GM12878 (cell line): ENCODE measurements around the gene ZNF577. TPM values are rescaled to one million over a fixed set of nuclear protein-coding genes. Genes with fewer than 3 reads are reported as not detected.

ENCODE experiments used
- ZNF687 ChIP-seq: fragments of 450-650 bp; IDR thresholded peaks from 2 replicates; pipeline ENCODE4 v1.6.1; 2017; ENCODE audit warnings: mild to moderate bottlenecking, moderate library complexity
- polyA plus RNA-seq, 11 experiments: library from polyadenylated mRNA; depleted of rRNA in 4 of 11; unstranded in 6 of 11; stranded (reverse) in 5 of 11; fragments of >200 nt; fragmentation: Nextera tagmentation in 4 of 11; fragmentation: Illumina TruSeq in 1 of 11; extraction: Ambion mirVana in 4 of 11; extraction: Trizol in 1 of 11; gene quantifications; 1 replicate in 1 of 11; 2 replicates in 10 of 11; pipeline versions ENCODE4 v1.2.1 to v1.2.3, GENCODE V29; 2011 to 2016; ENCODE audit warnings: inconsistent platforms in 2 of 11, missing spikeins in 2 of 11, low read depth in 1 of 11
- total RNA-seq, 4 experiments: library from RNA; depleted of rRNA in 3 of 4; stranded (reverse); fragments of >200 nt in 3 of 4; fragmentation: Illumina TruSeq in 1 of 4; extraction: Trizol in 1 of 4; gene quantifications; 2 replicates each; pipeline versions ENCODE4 v1.2.1 to v1.2.3, GENCODE V29; 2013 to 2021

ZNF577 gene
- total and polyA plus RNA-seq, 10 of the 15 experiments (the other 5 are each of a cell fraction or from before 2014, with no cell fraction given), result 1.0 to 6.1 (median 4.5) TPM

DNA sequence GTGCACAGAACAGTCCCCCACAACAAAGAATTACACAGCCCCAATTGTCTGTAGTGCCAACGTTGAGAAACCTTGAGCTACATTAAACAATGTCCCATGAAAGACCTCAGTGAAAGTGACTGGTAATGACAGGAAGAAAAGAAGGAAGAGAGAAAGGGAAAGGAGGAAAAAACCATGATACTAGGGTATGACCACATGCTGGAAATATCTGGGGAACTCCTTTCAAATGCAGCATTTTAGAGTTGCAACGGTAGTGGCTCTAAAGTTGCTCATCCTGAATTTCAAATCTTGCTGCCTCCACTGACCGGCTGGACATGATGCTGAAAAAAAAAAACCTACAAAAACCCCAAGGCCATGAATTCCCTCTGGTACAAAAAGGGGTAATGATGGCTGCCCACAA is 66.3 kb downstream of the ZNF577 start (continued):
- TF ChIP-seq ZNF687, result no peak

Other genes starting within 250 kb of the ZNF577 start
Only the 7 nearest of the 13 such genes appear.
- not detected in 2 replicates for gene FPR1, start 136.1 kb downstream of the ZNF577 start, total RNA-seq (2014; rRNA removed)
- not detected in 2 replicates for gene FPR1, start 136.1 kb downstream of the ZNF577 start, total RNA-seq (2014; rRNA removed; fragmentation: Illumina TruSeq; extraction: Trizol)
- gene FPR1, start 136.1 kb downstream of the ZNF577 start, total RNA-seq (2021), result not detected in 2 replicates
- gene FPR1, start 136.1 kb downstream of the ZNF577 start, polyA plus RNA-seq (2011; rRNA removed), result not detected in 2 replicates
- not detected in 2 replicates for gene FPR1, start 136.1 kb downstream of the ZNF577 start, polyA plus RNA-seq (2014; fragmentation: Illumina TruSeq; extraction: Trizol)
- gene FPR1, start 136.1 kb downstream of the ZNF577 start, polyA plus RNA-seq (2014; fragmentation: Nextera tagmentation; extraction: Ambion mirVana), result not detected
- gene FPR1, start 136.1 kb downstream of the ZNF577 start, polyA plus RNA-seq (2014; rRNA removed), result not detected in 2 replicates
- gene FPR1, start 136.1 kb downstream of the ZNF577 start, polyA plus RNA-seq (2016; fragmentation: Nextera tagmentation; extraction: Ambion mirVana), result not detected
- gene FPR2, start 126.8 kb downstream of the ZNF577 start, total RNA-seq (2014; rRNA removed), result not detected in 2 replicates
- not detected in 2 replicates for gene FPR2, start 126.8 kb downstream of the ZNF577 start, total RNA-seq (2014; rRNA removed; fragmentation: Illumina TruSeq; extraction: Trizol)
- not detected in 2 replicates for gene FPR2, start 126.8 kb downstream of the ZNF577 start, total RNA-seq (2021)
- gene FPR2, start 126.8 kb downstream of the ZNF577 start, polyA plus RNA-seq (2011; rRNA removed), result not detected in 2 replicates
- not detected in 2 replicates for gene FPR2, start 126.8 kb downstream of the ZNF577 start, polyA plus RNA-seq (2014; fragmentation: Illumina TruSeq; extraction: Trizol)
- gene FPR2, start 126.8 kb downstream of the ZNF577 start, polyA plus RNA-seq (2014; fragmentation: Nextera tagmentation; extraction: Ambion mirVana), result not detected
- gene FPR2, start 126.8 kb downstream of the ZNF577 start, polyA plus RNA-seq (2014; rRNA removed), result not detected in 2 replicates
- not detected for gene FPR2, start 126.8 kb downstream of the ZNF577 start, polyA plus RNA-seq (2016; fragmentation: Nextera tagmentation; extraction: Ambion mirVana)
- not detected in 2 replicates for gene FPR3, start 92.8 kb downstream of the ZNF577 start, total RNA-seq (2014; rRNA removed)
- not detected in 2 replicates for gene FPR3, start 92.8 kb downstream of the ZNF577 start, total RNA-seq (2014; rRNA removed; fragmentation: Illumina TruSeq; extraction: Trizol)
- not detected in 2 replicates for gene FPR3, start 92.8 kb downstream of the ZNF577 start, total RNA-seq (2021)
- not detected in 2 replicates for gene FPR3, start 92.8 kb downstream of the ZNF577 start, polyA plus RNA-seq (2011; rRNA removed)
- not detected in 2 replicates for gene FPR3, start 92.8 kb downstream of the ZNF577 start, polyA plus RNA-seq (2014; fragmentation: Illumina TruSeq; extraction: Trizol)
- gene FPR3, start 92.8 kb downstream of the ZNF577 start, polyA plus RNA-seq (2014; fragmentation: Nextera tagmentation; extraction: Ambion mirVana), result not detected
- gene FPR3, start 92.8 kb downstream of the ZNF577 start, polyA plus RNA-seq (2014; rRNA removed), result not detected in 2 replicates
- not detected for gene FPR3, start 92.8 kb downstream of the ZNF577 start, polyA plus RNA-seq (2016; fragmentation: Nextera tagmentation; extraction: Ambion mirVana)
- 5.5 and 6.4 TPM in 2 replicates for gene ZNF649, start 17.1 kb upstream of the ZNF577 start, total RNA-seq (2014; rRNA removed)
- gene ZNF649, start 17.1 kb upstream of the ZNF577 start, total RNA-seq (2014; rRNA removed; fragmentation: Illumina TruSeq; extraction: Trizol), result 9.7 TPM in 2 replicates
- 7.3 and 8.1 TPM in 2 replicates for gene ZNF649, start 17.1 kb upstream of the ZNF577 start, total RNA-seq (2021)
- 4.8 and 5.2 TPM in 2 replicates for gene ZNF649, start 17.1 kb upstream of the ZNF577 start, polyA plus RNA-seq (2011; rRNA removed)
- 5.1 and 5.8 TPM in 2 replicates for gene ZNF649, start 17.1 kb upstream of the ZNF577 start, polyA plus RNA-seq (2014; fragmentation: Illumina TruSeq; extraction: Trizol)
- under 1 TPM; 0.87 to 0.88 TPM for gene ZNF649, start 17.1 kb upstream of the ZNF577 start, polyA plus RNA-seq (2014; fragmentation: Nextera tagmentation; extraction: Ambion mirVana)
- gene ZNF649, start 17.1 kb upstream of the ZNF577 start, polyA plus RNA-seq (2014; rRNA removed), result 3.4 TPM in 2 replicates
- gene ZNF649, start 17.1 kb upstream of the ZNF577 start, polyA plus RNA-seq (2016; fragmentation: Nextera tagmentation; extraction: Ambion mirVana), result 1 to 10 TPM; 4.3 to 4.7 TPM
- 4.4 and 4.9 TPM in 2 replicates for gene ZNF613, start 39.5 kb upstream of the ZNF577 start, total RNA-seq (2014; rRNA removed)
- 6.9 and 7.8 TPM in 2 replicates for gene ZNF613, start 39.5 kb upstream of the ZNF577 start, total RNA-seq (2014; rRNA removed; fragmentation: Illumina TruSeq; extraction: Trizol)
- 4.7 and 5.4 TPM in 2 replicates for gene ZNF613, start 39.5 kb upstream of the ZNF577 start, total RNA-seq (2021)
- gene ZNF613, start 39.5 kb upstream of the ZNF577 start, polyA plus RNA-seq (2011; rRNA removed), result 3.9 and 7.0 TPM in 2 replicates
- gene ZNF613, start 39.5 kb upstream of the ZNF577 start, polyA plus RNA-seq (2014; fragmentation: Illumina TruSeq; extraction: Trizol), result 5.3 and 7.1 TPM in 2 replicates
- gene ZNF613, start 39.5 kb upstream of the ZNF577 start, polyA plus RNA-seq (2014; fragmentation: Nextera tagmentation; extraction: Ambion mirVana), result 1 to 10 TPM; 3.3 to 5.1 TPM
- gene ZNF613, start 39.5 kb upstream of the ZNF577 start, polyA plus RNA-seq (2014; rRNA removed), result 3.2 and 3.3 TPM in 2 replicates
- gene ZNF613, start 39.5 kb upstream of the ZNF577 start, polyA plus RNA-seq (2016; fragmentation: Nextera tagmentation; extraction: Ambion mirVana), result 1 to 10 TPM; 5.8 to 7.1 TPM
- 6.4 and 6.6 TPM in 2 replicates for gene ZNF350, start 98.9 kb upstream of the ZNF577 start, total RNA-seq (2014; rRNA removed)
- gene ZNF350, start 98.9 kb upstream of the ZNF577 start, total RNA-seq (2014; rRNA removed; fragmentation: Illumina TruSeq; extraction: Trizol), result 11.8 and 12.9 TPM in 2 replicates
- gene ZNF350, start 98.9 kb upstream of the ZNF577 start, total RNA-seq (2021), result 7.6 and 8.7 TPM in 2 replicates
- gene ZNF350, start 98.9 kb upstream of the ZNF577 start, polyA plus RNA-seq (2011; rRNA removed), result 10.1 and 15.0 TPM in 2 replicates
- gene ZNF350, start 98.9 kb upstream of the ZNF577 start, polyA plus RNA-seq (2014; fragmentation: Illumina TruSeq; extraction: Trizol), result 10.6 and 10.7 TPM in 2 replicates
- gene ZNF350, start 98.9 kb upstream of the ZNF577 start, polyA plus RNA-seq (2014; fragmentation: Nextera tagmentation; extraction: Ambion mirVana), result 10 to 100 TPM in 1 of 2 experiments, 1 to 10 TPM in 1; 9.8 to 10.9 TPM
- 5.2 and 6.5 TPM in 2 replicates for gene ZNF350, start 98.9 kb upstream of the ZNF577 start, polyA plus RNA-seq (2014; rRNA removed)
- 10 to 100 TPM in 1 of 2 experiments, 1 to 10 TPM in 1; 8.3 to 10.6 TPM for gene ZNF350, start 98.9 kb upstream of the ZNF577 start, polyA plus RNA-seq (2016; fragmentation: Nextera tagmentation; extraction: Ambion mirVana)
- 4.5 and 5.6 TPM in 2 replicates for gene ZNF615, start 120.3 kb upstream of the ZNF577 start, total RNA-seq (2014; rRNA removed)
- 7.2 and 7.6 TPM in 2 replicates for gene ZNF615, start 120.3 kb upstream of the ZNF577 start, total RNA-seq (2014; rRNA removed; fragmentation: Illumina TruSeq; extraction: Trizol)
- 4.7 and 5.7 TPM in 2 replicates for gene ZNF615, start 120.3 kb upstream of the ZNF577 start, total RNA-seq (2021)
- gene ZNF615, start 120.3 kb upstream of the ZNF577 start, polyA plus RNA-seq (2011; rRNA removed), result 5.4 and 8.7 TPM in 2 replicates
- 5.4 and 5.6 TPM in 2 replicates for gene ZNF615, start 120.3 kb upstream of the ZNF577 start, polyA plus RNA-seq (2014; fragmentation: Illumina TruSeq; extraction: Trizol)
- 1 to 10 TPM; 1.7 to 2.1 TPM for gene ZNF615, start 120.3 kb upstream of the ZNF577 start, polyA plus RNA-seq (2014; fragmentation: Nextera tagmentation; extraction: Ambion mirVana)
- 2.8 TPM in 2 replicates for gene ZNF615, start 120.3 kb upstream of the ZNF577 start, polyA plus RNA-seq (2014; rRNA removed)
- gene ZNF615, start 120.3 kb upstream of the ZNF577 start, polyA plus RNA-seq (2016; fragmentation: Nextera tagmentation; extraction: Ambion mirVana), result 1 to 10 TPM; 2.5 to 3.9 TPM